ENCODE measurements around the gene ACSM4. TPM values are rescaled to one million over a fixed set of nuclear protein-coding genes. Genes with fewer than 3 reads are reported as not detected.

ACSM4 gene
- total RNA-seq, 1 donor from 2014 or later = not detected

DNA sequence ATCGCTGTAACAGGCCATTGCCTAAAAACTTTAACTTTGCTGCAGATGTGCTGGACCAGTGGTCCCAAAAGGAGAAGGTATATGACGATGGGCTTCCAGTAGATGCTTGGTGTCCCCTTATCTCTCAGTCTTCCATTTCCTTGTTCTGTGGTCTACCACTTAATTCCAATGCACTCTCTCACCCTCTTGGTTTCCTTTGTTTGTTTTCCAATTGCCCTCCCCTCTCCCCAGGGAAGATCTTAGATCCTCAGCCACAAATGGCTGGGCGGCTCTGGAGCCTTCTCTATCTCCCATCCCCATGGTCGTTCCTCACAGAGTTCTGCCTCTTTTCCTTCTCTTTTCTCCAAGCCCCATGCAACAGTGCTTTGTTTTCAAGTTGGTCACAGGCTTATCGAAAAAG, 584 bp downstream of the ACSM4 start:
- no peaks in the 10 kb centered on the region for H3K27me3 ChIP-seq
- no peaks in the 10 kb centered on the region for H3K36me3 ChIP-seq
- intact Hi-C loops (cut with DNase I) = no loop called here
- TF ChIP-seq, protein P1, sequence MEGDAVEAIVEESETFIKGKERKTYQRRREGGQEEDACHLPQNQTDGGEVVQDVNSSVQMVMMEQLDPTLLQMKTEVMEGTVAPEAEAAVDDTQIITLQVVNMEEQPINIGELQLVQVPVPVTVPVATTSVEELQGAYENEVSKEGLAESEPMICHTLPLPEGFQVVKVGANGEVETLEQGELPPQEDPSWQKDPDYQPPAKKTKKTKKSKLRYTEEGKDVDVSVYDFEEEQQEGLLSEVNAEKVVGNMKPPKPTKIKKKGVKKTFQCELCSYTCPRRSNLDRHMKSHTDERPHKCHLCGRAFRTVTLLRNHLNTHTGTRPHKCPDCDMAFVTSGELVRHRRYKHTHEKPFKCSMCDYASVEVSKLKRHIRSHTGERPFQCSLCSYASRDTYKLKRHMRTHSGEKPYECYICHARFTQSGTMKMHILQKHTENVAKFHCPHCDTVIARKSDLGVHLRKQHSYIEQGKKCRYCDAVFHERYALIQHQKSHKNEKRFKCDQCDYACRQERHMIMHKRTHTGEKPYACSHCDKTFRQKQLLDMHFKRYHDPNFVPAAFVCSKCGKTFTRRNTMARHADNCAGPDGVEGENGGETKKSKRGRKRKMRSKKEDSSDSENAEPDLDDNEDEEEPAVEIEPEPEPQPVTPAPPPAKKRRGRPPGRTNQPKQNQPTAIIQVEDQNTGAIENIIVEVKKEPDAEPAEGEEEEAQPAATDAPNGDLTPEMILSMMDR (IDR thresholded peaks at IDR 0.05) = no peak
- TF ChIP-seq POLR2AphosphoS5 (IDR thresholded peaks at IDR 0.05; ENCODE audit: insufficient read depth in 1 of 2, low read depth in 1 of 2) = no peak
- TF ChIP-seq POLR2A (IDR thresholded peaks at IDR 0.05) = no peak
- no peaks in the 10 kb centered on the region for H3K9me3 ChIP-seq
- H3K4me1 ChIP-seq = no peaks in the 10 kb centered on the region
- DNase-seq (ENCODE audit: extremely low spot score in 2 of 2) = no peak
- H3K27ac ChIP-seq = no peak overlapping the region
- no peak overlapping the region for H3K4me3 ChIP-seq

DNA sequence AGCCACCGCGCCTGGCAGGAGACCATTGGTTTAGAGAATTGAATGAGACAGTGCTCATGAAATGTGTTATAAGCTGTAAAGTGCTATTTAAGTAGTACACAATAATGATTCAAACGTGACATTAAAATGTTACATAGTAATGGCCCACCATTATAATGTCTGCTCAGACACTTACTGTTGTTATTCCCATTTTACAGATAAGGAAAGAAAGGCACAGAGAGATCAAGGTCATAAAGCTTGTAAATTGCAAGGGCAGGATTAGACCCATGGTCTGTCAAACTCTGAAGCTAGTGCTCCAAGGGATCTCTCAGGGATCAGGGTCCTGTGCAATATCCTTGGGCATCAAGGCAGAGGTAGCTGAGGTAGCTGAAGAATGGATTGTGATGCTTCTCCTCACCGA, 6.2 kb downstream of the ACSM4 start:
- no peak overlapping the region for H3K4me3 ChIP-seq
- no peak for DNase-seq (ENCODE audit: extremely low spot score in 2 of 2)
- H3K4me1 ChIP-seq = no peaks in the 10 kb centered on the region
- no peaks in the 10 kb centered on the region for H3K27me3 ChIP-seq
- intact Hi-C loops (cut with DNase I) = no loop called here
- no peaks in the 10 kb centered on the region for H3K9me3 ChIP-seq
- no peak overlapping the region for H3K27ac ChIP-seq
- H3K36me3 ChIP-seq = no peaks in the 10 kb centered on the region
- TF ChIP-seq, protein P1 (IDR thresholded peaks at IDR 0.05) = no peak
- no peak for TF ChIP-seq POLR2A (IDR thresholded peaks at IDR 0.05)
- TF ChIP-seq POLR2AphosphoS5 (IDR thresholded peaks at IDR 0.05; ENCODE audit: insufficient read depth in 1 of 2, low read depth in 1 of 2) = no peak

DNA sequence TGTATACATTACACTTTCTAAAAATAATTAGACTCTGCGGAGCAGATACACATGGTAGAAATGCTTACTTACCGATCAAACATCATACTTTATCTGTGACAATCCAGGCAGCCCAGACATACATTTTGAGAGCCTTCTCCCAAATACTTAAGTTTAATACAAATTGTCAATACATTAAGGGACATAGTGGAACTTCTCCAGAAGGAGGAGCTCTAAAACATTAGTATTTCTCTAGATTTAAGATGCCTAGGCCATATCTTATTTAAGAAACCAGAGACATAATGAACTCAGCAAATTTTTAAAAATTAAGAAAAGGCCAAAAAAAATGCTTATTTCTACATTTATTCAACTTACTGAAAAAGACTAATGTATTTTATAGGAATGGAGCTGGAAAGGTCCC, 16.1 kb downstream of the ACSM4 start:
- no peak for DNase-seq (ENCODE audit: extremely low spot score in 2 of 2)
- H3K27me3 ChIP-seq = no peaks in the 10 kb centered on the region
- intact Hi-C loops (cut with DNase I) = no loop called here

DNA sequence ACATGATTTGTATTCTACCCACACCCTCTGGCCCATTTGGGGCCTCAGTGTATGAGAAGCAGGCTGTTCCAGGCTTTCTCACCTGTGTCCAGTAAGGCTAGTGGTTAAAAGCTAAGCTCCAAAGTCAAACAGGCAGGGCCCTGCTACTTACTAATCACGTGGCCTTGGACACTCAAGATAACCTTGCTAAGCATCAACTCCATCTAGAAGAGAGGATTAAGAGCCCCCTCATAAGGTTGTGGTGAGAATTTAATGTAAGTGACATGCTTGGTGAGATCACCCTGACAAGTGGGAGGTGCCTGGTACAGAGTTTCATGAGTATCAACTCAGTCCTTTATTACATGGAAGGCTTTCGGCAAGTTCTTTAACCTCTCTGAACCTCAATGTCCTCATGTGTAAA, 17.8 kb downstream of the ACSM4 start:
- Histone ChIP-seq H3K4me3 (no peak overlapping the region), H3K36me3 (no peaks in the 10 kb centered on the region), H3K4me1 (no peaks in the 10 kb centered on the region), H3K9me3 (no peaks in the 10 kb centered on the region), H3K27ac (no peak overlapping the region), H3K27me3 (no peaks in the 10 kb centered on the region)
- no peak for DNase-seq (ENCODE audit: extremely low spot score in 2 of 2)
- intact Hi-C loops (cut with DNase I) = no loop called here
- TF ChIP-seq POLR2AphosphoS5 (IDR thresholded peaks at IDR 0.05; ENCODE audit: insufficient read depth in 1 of 2, low read depth in 1 of 2) = no peak
- no peak for TF ChIP-seq POLR2A (IDR thresholded peaks at IDR 0.05)
- TF ChIP-seq, protein P1 (IDR thresholded peaks at IDR 0.05) = no peak

More for the DNA sequence above, 16.1 kb downstream of the ACSM4 start:
- TF ChIP-seq, protein P1 (IDR thresholded peaks at IDR 0.05) = no peak
- TF ChIP-seq POLR2A (IDR thresholded peaks at IDR 0.05) = no peak
- no peak for TF ChIP-seq POLR2AphosphoS5 (IDR thresholded peaks at IDR 0.05; ENCODE audit: insufficient read depth in 1 of 2, low read depth in 1 of 2)
- Histone ChIP-seq H3K4me3 (no peak overlapping the region), H3K36me3 (no peaks in the 10 kb centered on the region), H3K27ac (no peak overlapping the region), H3K4me1 (no peaks in the 10 kb centered on the region), H3K9me3 (no peaks in the 10 kb centered on the region)

DNA sequence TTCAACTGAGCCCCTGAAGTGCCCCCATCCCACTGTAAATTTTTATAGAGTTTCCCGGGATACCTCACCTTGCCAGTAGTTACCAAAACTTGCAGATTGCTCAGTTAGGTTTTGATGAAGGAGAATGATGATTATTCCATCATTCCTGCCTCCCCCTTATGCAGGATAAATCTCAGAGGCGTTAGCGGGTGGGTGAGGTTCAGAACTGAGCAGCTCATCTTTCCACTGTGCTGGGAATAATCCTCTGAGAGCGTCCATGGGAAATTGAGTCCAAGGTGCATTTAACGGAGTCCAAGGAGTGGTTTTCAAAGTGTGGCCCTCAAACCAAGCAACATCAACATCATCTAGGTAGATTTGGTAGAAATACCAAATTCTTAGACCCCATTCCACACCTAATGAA, 18.7 kb downstream of the ACSM4 start:
- TF ChIP-seq, protein P1 (IDR thresholded peaks at IDR 0.05) = no peak
- TF ChIP-seq POLR2A (IDR thresholded peaks at IDR 0.05) (no peak), POLR2AphosphoS5 (IDR thresholded peaks at IDR 0.05; ENCODE audit: insufficient read depth in 1 of 2, low read depth in 1 of 2) (no peak)
- Histone ChIP-seq H3K4me3 (no peak overlapping the region), H3K27me3 (no peaks in the 10 kb centered on the region), H3K36me3 (no peaks in the 10 kb centered on the region), H3K4me1 (no peaks in the 10 kb centered on the region), H3K27ac (no peak overlapping the region), H3K9me3 (no peaks in the 10 kb centered on the region)
- intact Hi-C loops (cut with DNase I) = no loop called here
- DNase-seq (ENCODE audit: extremely low spot score in 2 of 2) = no peak

Measured in vagina (tissue), 2 donors.